Mesenchymal stem cell (in vitro differentiated cells and primary cell): ENCODE measurements around the gene CD200R1.

Experiments used
- DNase-seq: peaks from one replicate; pipeline ENCODE4 v3.0.0-alpha.2; 2013
- H2AFZ ChIP-seq: one replicate; pipeline ENCODE4 v1.6.1; 2013; ENCODE audit warnings: low read depth, mild to moderate bottlenecking, control low read depth, inconsistent platforms, low read length, moderate library complexity
- H2AK5ac ChIP-seq: 2 replicates; pipeline ENCODE4 v1.6.1; 2013; ENCODE audit warnings: low read length, moderate library complexity, mild to moderate bottlenecking, inconsistent platforms; ENCODE audit not compliant: severe bottlenecking
- H2BK120ac ChIP-seq: one replicate; pipeline ENCODE4 v1.6.1; 2013; ENCODE audit warnings: low read depth, mild to moderate bottlenecking, inconsistent platforms, low read length, moderate library complexity
- H2BK12ac ChIP-seq, 2 experiments: one replicate each; pipeline ENCODE4 v1.6.1; 2013; ENCODE audit warnings: inconsistent platforms in 2 of 2, low read length in 2 of 2, mild to moderate bottlenecking in 2 of 2, moderate library complexity in 2 of 2, control low read depth in 1 of 2
- H2BK15ac ChIP-seq: one replicate; pipeline ENCODE4 v1.6.1; 2013; ENCODE audit warnings: mild to moderate bottlenecking, low read depth, inconsistent platforms; ENCODE audit not compliant: poor library complexity, severe bottlenecking
- H2BK5ac ChIP-seq: 2 replicates; pipeline ENCODE4 v1.6.1; 2013; ENCODE audit warnings: low read depth, mild to moderate bottlenecking, low read length, control low read depth, inconsistent platforms; ENCODE audit not compliant: poor library complexity, severe bottlenecking
- H3K14ac ChIP-seq, 2 experiments: one replicate each; pipeline ENCODE4 v1.6.1; 2013; ENCODE audit warnings: inconsistent platforms in 2 of 2, low read length in 2 of 2, control low read depth in 1 of 2, mild to moderate bottlenecking in 1 of 2, moderate library complexity in 1 of 2
- H3K18ac ChIP-seq, 2 experiments: one replicate each; pipeline ENCODE4 v1.6.1; 2013; ENCODE audit warnings: inconsistent platforms in 2 of 2, low read length in 2 of 2, control low read depth in 1 of 2, low read depth in 1 of 2, mild to moderate bottlenecking in 1 of 2
- H3K23ac ChIP-seq, 2 experiments: one replicate each; pipeline ENCODE4 v1.6.1; 2013; ENCODE audit warnings: inconsistent platforms in 2 of 2, low read length in 2 of 2, mild to moderate bottlenecking in 2 of 2, moderate library complexity in 2 of 2, control low read depth in 1 of 2
- H3K27ac ChIP-seq: 2 replicates; pipeline ENCODE4 v1.5.1; 2013; ENCODE audit warnings: mild to moderate bottlenecking, moderate library complexity, low read length, control low read depth, inconsistent platforms; ENCODE audit not compliant: poor library complexity, severe bottlenecking
- H3K27me3 ChIP-seq, 2 experiments: 2 replicates each; pipeline versions ENCODE4 v1.6.1 to v1.7.0; 2013; ENCODE audit warnings: low read length in 2 of 2, mild to moderate bottlenecking in 2 of 2, moderate library complexity in 2 of 2, control low read depth in 1 of 2, inconsistent platforms in 1 of 2; ENCODE audit not compliant: control insufficient read depth in 1 of 2, insufficient read depth in 1 of 2
- H3K36me3 ChIP-seq, 2 experiments: 2 replicates each; pipeline versions ENCODE4 v1.6.1 to v1.7.0; 2013; ENCODE audit warnings: low read length in 2 of 2, control low read depth in 1 of 2, inconsistent platforms in 1 of 2, low read depth in 1 of 2, mild to moderate bottlenecking in 1 of 2; ENCODE audit not compliant: insufficient read depth in 2 of 2, control insufficient read depth in 1 of 2
- H3K4ac ChIP-seq, 2 experiments: one replicate each; pipeline ENCODE4 v1.6.1; 2013; ENCODE audit warnings: inconsistent platforms in 2 of 2, low read length in 2 of 2, mild to moderate bottlenecking in 2 of 2, moderate library complexity in 2 of 2, control low read depth in 1 of 2, low read depth in 1 of 2
- H3K4me1 ChIP-seq: 2 replicates; pipeline ENCODE4 v1.6.1; 2013; ENCODE audit warnings: low read depth, low read length, control low read depth; ENCODE audit not compliant: control insufficient read depth, insufficient read depth
- H3K4me2 ChIP-seq: 2 replicates; pipeline ENCODE4 v1.6.1; 2013; ENCODE audit warnings: low read length, mild to moderate bottlenecking, inconsistent platforms; ENCODE audit not compliant: poor library complexity, severe bottlenecking
- H3K4me3 ChIP-seq, 2 experiments: 2 replicates each; pipeline versions ENCODE4 v1.5.1 to v1.7.0; 2013; ENCODE audit warnings: low read length in 2 of 2, mild to moderate bottlenecking in 2 of 2, control low read depth in 1 of 2, low read depth in 1 of 2; ENCODE audit not compliant: insufficient read depth in 1 of 2
- H3K79me1 ChIP-seq: replicated peaks from 2 replicates; pipeline ENCODE4 v1.6.1; 2013; ENCODE audit warnings: mild to moderate bottlenecking, control low read depth, low read length, inconsistent platforms; ENCODE audit not compliant: poor library complexity, severe bottlenecking
- H3K9ac ChIP-seq: 2 replicates; pipeline ENCODE4 v1.7.0; 2013; ENCODE audit warnings: mild to moderate bottlenecking, low read length, moderate library complexity
- H3K9me3 ChIP-seq: 2 replicates; pipeline ENCODE4 v1.7.0; 2013; ENCODE audit warnings: mild to moderate bottlenecking, low read length; ENCODE audit not compliant: control insufficient read depth
- H4K8ac ChIP-seq: one replicate; pipeline ENCODE4 v1.6.1; 2013; ENCODE audit warnings: inconsistent platforms, mild to moderate bottlenecking, low read length, moderate library complexity
- H4K91ac ChIP-seq: one replicate; pipeline ENCODE4 v1.6.1; 2013; ENCODE audit warnings: mild to moderate bottlenecking, low read length, inconsistent platforms
- WGBS: methylation state at CpG from one replicate; pipeline ENCODE4 v1.1.7; 2013; ENCODE audit warnings: mixed read lengths; 5-methylcytosine and 5-hydroxymethylcytosine counted together

The CD200R1 gene

GRCh38 chr3:113002679-113003078 is 27.8 kb upstream of the CD200R1 start:
- Histone ChIP-seq H4K91ac (no peak overlapping the region), H3K27me3 (no peaks in the 10 kb centered on the region), H2BK120ac (no peak overlapping the region), H3K14ac (no peak overlapping the region), H3K36me3 (peaks cover 6 to 98% of the 10 kb centered on the region in 2 experiments), H3K4me3 (no peak overlapping the region), H3K4me1 (no peaks in the 10 kb centered on the region), H3K79me1 (peaks cover 14% of the 10 kb centered on the region), H2BK15ac (no peak overlapping the region), H2BK5ac (no peak overlapping the region), H3K4me2 (no peak overlapping the region), H3K9ac (no peak overlapping the region), H3K27ac (no peak overlapping the region), H2AK5ac (no peak overlapping the region), H4K8ac (no peak overlapping the region), H3K9me3 (no peaks in the 10 kb centered on the region), H2BK12ac (no peak overlapping the region), H3K23ac (no peak overlapping the region), H3K4ac (no peak overlapping the region), H3K18ac (no peak overlapping the region), H2AFZ (no peak overlapping the region)
- DNase-seq: no peak

GRCh38 chr3:113002037-113002436 is 27.1 kb upstream of the CD200R1 start:
- Histone ChIP-seq H3K4ac (no peak overlapping the region), H4K8ac (no peak overlapping the region), H4K91ac (no peak overlapping the region), H3K9ac (no peak overlapping the region), H3K4me1 (no peaks in the 10 kb centered on the region), H3K36me3 (peaks cover 3 to 94% of the 10 kb centered on the region in 2 experiments), H2BK5ac (no peak overlapping the region), H2BK120ac (no peak overlapping the region), H2AFZ (no peak overlapping the region), H3K27ac (no peak overlapping the region), H3K23ac (no peak overlapping the region), H2BK12ac (no peak overlapping the region), H3K4me2 (no peak overlapping the region), H3K14ac (no peak overlapping the region), H3K79me1 (peaks cover 12% of the 10 kb centered on the region), H2AK5ac (no peak overlapping the region), H3K9me3 (no peaks in the 10 kb centered on the region), H2BK15ac (no peak overlapping the region), H3K4me3 (no peak overlapping the region), H3K27me3 (no peaks in the 10 kb centered on the region), H3K18ac (no peak overlapping the region)
- DNase-seq: no peak

- no CpG with 5 or more reads among the region's 4 CpGs for WGBS
- Histone ChIP-seq H3K9me3 (no peaks in the 10 kb centered on the region), H3K4me3 (no peak overlapping the region), H4K8ac (no peak overlapping the region), H3K14ac (no peak overlapping the region), H3K4me2 (no peak overlapping the region), H3K23ac (no peak overlapping the region), H2BK12ac (no peak overlapping the region), H3K36me3 (peaks cover 3 to 80% of the 10 kb centered on the region in 2 experiments), H2AFZ (no peak overlapping the region), H3K18ac (no peak overlapping the region), H3K27me3 (no peaks in the 10 kb centered on the region), H2BK120ac (no peak overlapping the region), H3K4me1 (no peaks in the 10 kb centered on the region), H3K4ac (no peak overlapping the region), H2BK15ac (no peak overlapping the region), H3K27ac (no peak overlapping the region), H3K79me1 (peaks cover 12% of the 10 kb centered on the region), H2BK5ac (no peak overlapping the region), H3K9ac (no peak overlapping the region), H4K91ac (no peak overlapping the region), H2AK5ac (no peak overlapping the region)
- DNase-seq: no peak
Measured at GRCh38 chr3:113000691-113001090, 25.8 kb upstream of the CD200R1 start.

- Histone ChIP-seq H3K27ac (no peak overlapping the region), H4K91ac (no peak overlapping the region), H4K8ac (no peak overlapping the region), H3K36me3 (peaks cover 0 to 37% of the 10 kb centered on the region in 2 experiments), H3K4me3 (no peak overlapping the region), H2BK15ac (no peak overlapping the region), H3K14ac (no peak overlapping the region), H3K9ac (no peak overlapping the region), H2BK12ac (no peak overlapping the region), H3K9me3 (no peaks in the 10 kb centered on the region), H2BK120ac (no peak overlapping the region), H3K18ac (no peak overlapping the region), H3K79me1 (peaks cover 12% of the 10 kb centered on the region), H2BK5ac (no peak overlapping the region), H3K4me2 (no peak overlapping the region), H2AFZ (no peak overlapping the region), H3K4ac (no peak overlapping the region), H3K27me3 (no peaks in the 10 kb centered on the region), H3K4me1 (peaks cover 2% of the 10 kb centered on the region), H2AK5ac (no peak overlapping the region), H3K23ac (no peak overlapping the region)
- WGBS: 93% methylated on average over 3 of the region's 4 CpGs
- DNase-seq: no peak
Measured at GRCh38 chr3:112995800-112996199, 20.9 kb upstream of the CD200R1 start.
